HEK293T (cell line): Measurements from ENCODE around the gene TMEM273.

Source experiments
- ARNT ChIP-seq: fragments of 450-650 bp; IDR thresholded peaks from 2 replicates; pipeline ENCODE4 v1.6.1; 2017; ENCODE audit warnings: mild to moderate bottlenecking
- BHLHE40 ChIP-seq: fragments of 450-650 bp; IDR thresholded peaks from 2 replicates; pipeline ENCODE4 v1.6.1; 2016; ENCODE audit warnings: mild to moderate bottlenecking, moderate library complexity, borderline replicate concordance
- CTBP1 ChIP-seq: fragments of 450-650 bp; IDR thresholded peaks from 2 replicates; pipeline ENCODE4 v1.6.1; 2016; ENCODE audit warnings: borderline replicate concordance
- ELF4 ChIP-seq: fragments of 450-650 bp; IDR thresholded peaks from 2 replicates; pipeline ENCODE4 v1.6.1; 2017; ENCODE audit warnings: antibody characterized with exemption
- FOXA1 ChIP-seq: fragments of 450-650 bp; IDR thresholded peaks from 2 replicates; pipeline ENCODE4 v1.6.1; 2016; ENCODE audit warnings: mild to moderate bottlenecking
- FOXK2 ChIP-seq: fragments of 450-650 bp; IDR thresholded peaks from 2 replicates; pipeline ENCODE4 v1.6.1; 2016; ENCODE audit warnings: mild to moderate bottlenecking
- FOXM1 ChIP-seq: fragments of 450-650 bp; IDR thresholded peaks from 2 replicates; pipeline ENCODE4 v1.6.1; 2017; ENCODE audit warnings: mild to moderate bottlenecking, borderline replicate concordance
- HDGF ChIP-seq: fragments of 450-650 bp; IDR thresholded peaks from 2 replicates; pipeline ENCODE4 v1.6.1; 2017; ENCODE audit warnings: antibody characterized with exemption, borderline replicate concordance
- L3MBTL2 ChIP-seq: fragments of 450-650 bp; conservative IDR thresholded peaks from 2 replicates; pipeline ENCODE4 v1.6.1; 2016; ENCODE audit warnings: mild to moderate bottlenecking
- NFRKB ChIP-seq: fragments of 450-650 bp; IDR thresholded peaks from 2 replicates; pipeline ENCODE4 v1.6.1; 2016; ENCODE audit warnings: mild to moderate bottlenecking, moderate library complexity
- SP1 ChIP-seq: fragments of 450-650 bp; IDR thresholded peaks from 2 replicates; pipeline ENCODE4 v1.6.1; 2017
- TARDBP ChIP-seq: fragments of 450-650 bp; IDR thresholded peaks from 2 replicates; pipeline ENCODE4 v1.6.1; 2016
- ZNF384 ChIP-seq: fragments of 450-650 bp; IDR thresholded peaks from 2 replicates; pipeline ENCODE4 v1.6.1; 2016

DNA sequence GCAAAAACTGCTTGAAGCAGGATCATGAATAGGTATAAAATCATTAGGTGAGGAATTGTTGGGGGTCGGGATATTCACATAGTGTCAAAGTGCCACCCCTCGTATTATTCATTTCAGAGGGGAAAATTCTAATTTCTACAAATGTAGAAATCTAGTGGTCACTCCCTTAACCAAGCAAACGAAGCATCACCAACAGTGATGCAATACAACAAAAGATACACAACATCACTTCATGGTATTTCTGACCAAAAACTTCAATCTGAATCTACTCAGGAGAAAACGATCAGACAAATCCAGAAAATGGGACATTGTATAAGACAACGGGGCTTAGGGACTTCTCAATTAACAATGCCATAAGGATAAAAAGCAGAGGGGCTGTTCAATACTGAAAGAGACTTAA lies 28.1 kb downstream of the TMEM273 start:
- TF ChIP-seq ARNT = no peak
- no peak for TF ChIP-seq SP1
- TF ChIP-seq L3MBTL2 = no peak
- TF ChIP-seq FOXM1 = no peak
- no peak for TF ChIP-seq CTBP1
- TF ChIP-seq BHLHE40 = no peak
- no peak for TF ChIP-seq ELF4
- no peak for TF ChIP-seq ZNF384
- no peak for TF ChIP-seq TARDBP
- no peak for TF ChIP-seq NFRKB
- no peak for TF ChIP-seq HDGF
- no peak for TF ChIP-seq FOXA1
- TF ChIP-seq FOXK2 = no peak
